ENCODE measurements around the gene WRAP73.

WRAP73 gene

GRCh38 chr1:3652548-3653285 lies 2.8 kb upstream of the WRAP73 start:
- H3K27me3 ChIP-seq (ENCODE audit: low read depth): no peaks in the 10 kb centered on the region
- in situ Hi-C loops (cut with MboI; ENCODE audit: low sequenced_read_pairs): no loop called here
- peak; percentile 49 to 65 for DNase-seq (ENCODE audit: low spot score in 2 of 2)

GRCh38 chr1:3651930-3652547 lies 2.1 kb upstream of the WRAP73 start, which contains the start of gene TP73:
Gene TP73, plus strand, starts transcription at chr1:3652516. Its CDS starts 29,850 bp downstream, at chr1:3682366.
- peak; percentile 47 to 75 for DNase-seq (ENCODE audit: low spot score in 2 of 2)
- in situ Hi-C loops (cut with MboI; ENCODE audit: low sequenced_read_pairs): no loop called here
- Histone ChIP-seq H3K27me3 (ENCODE audit: low read depth) (no peaks in the 10 kb centered on the region), H3K36me3 (replicated peaks) (peaks cover 5% of the 10 kb centered on the region), H3K4me3 (peak within 1 kb of the TSS; percentile 61), H3K4me1 (peaks cover 13% of the 10 kb centered on the region), H3K9me3 (no peaks in the 10 kb centered on the region)

More at GRCh38 chr1:3652548-3653285, 2.8 kb upstream of the WRAP73 start:
- Histone ChIP-seq H3K9me3 (no peaks in the 10 kb centered on the region), H3K36me3 (replicated peaks) (no peaks in the 10 kb centered on the region; the same call in none of the 2 replicates), H3K4me1 (peaks cover 13% of the 10 kb centered on the region), H3K4me3 (peak overlapping the region; percentile 61)

- Histone ChIP-seq H3K27me3 (ENCODE audit: low read depth) (no peaks in the 10 kb centered on the region), H3K9me3 (no peaks in the 10 kb centered on the region), H3K36me3 (replicated peaks) (peaks cover 12% of the 10 kb centered on the region), H3K4me3 (peak overlapping the region; percentile 61), H3K4me1 (peaks cover 13% of the 10 kb centered on the region)
- DNase-seq (ENCODE audit: low spot score in 2 of 2): no peak
- in situ Hi-C loops (cut with MboI; ENCODE audit: low sequenced_read_pairs): no loop called here
Observed at GRCh38 chr1:3651026-3651929, 1.4 kb upstream of the WRAP73 start.

- in situ Hi-C loops (cut with MboI; ENCODE audit: low sequenced_read_pairs): no loop called here
- Histone ChIP-seq H3K27me3 (ENCODE audit: low read depth) (no peaks in the 10 kb centered on the region), H3K4me3 (peak overlapping the region; percentile 85; the same call in 1 of the 2 replicates)
Observed at GRCh38 chr1:3650248-3651025, 534 bp upstream of the WRAP73 start.

GRCh38 chr1:3646596-3646995 lies 3.3 kb downstream of the WRAP73 start:
- H3K9me3 ChIP-seq: no peaks in the 10 kb centered on the region
- H3K36me3 ChIP-seq (replicated peaks): peaks cover 24% of the 10 kb centered on the region
- in situ Hi-C loops (cut with MboI; ENCODE audit: low sequenced_read_pairs): no loop called here
- H3K4me1 ChIP-seq: peaks cover 9% of the 10 kb centered on the region; the same call in 1 of the 2 replicates
- H3K4me3 ChIP-seq: no peak overlapping the region
- H3K27me3 ChIP-seq (ENCODE audit: low read depth): no peaks in the 10 kb centered on the region
- DNase-seq (ENCODE audit: low spot score in 2 of 2): no peak

More at GRCh38 chr1:3650248-3651025, 534 bp upstream of the WRAP73 start:
- Histone ChIP-seq H3K4me1 (peaks cover 13% of the 10 kb centered on the region), H3K36me3 (replicated peaks) (peaks cover 17% of the 10 kb centered on the region), H3K9me3 (no peaks in the 10 kb centered on the region)
- no peak for DNase-seq (ENCODE audit: low spot score in 2 of 2)

GRCh38 chr1:3645666-3646355 lies 4.1 kb downstream of the WRAP73 start:
- H3K36me3 ChIP-seq (replicated peaks): peaks cover 24% of the 10 kb centered on the region
- in situ Hi-C loops (cut with MboI; ENCODE audit: low sequenced_read_pairs): no loop called here
- H3K27me3 ChIP-seq (ENCODE audit: low read depth): no peaks in the 10 kb centered on the region
- no peak overlapping the region for H3K4me3 ChIP-seq
- no peaks in the 10 kb centered on the region for H3K9me3 ChIP-seq
- no peak for DNase-seq (ENCODE audit: low spot score in 2 of 2)
- H3K4me1 ChIP-seq: peaks cover 9% of the 10 kb centered on the region; the same call in 1 of the 2 replicates

GRCh38 chr1:3645247-3645646 lies 4.7 kb downstream of the WRAP73 start:
- Histone ChIP-seq H3K4me1 (peaks cover 9% of the 10 kb centered on the region; the same call in 1 of the 2 replicates), H3K27me3 (ENCODE audit: low read depth) (no peaks in the 10 kb centered on the region), H3K9me3 (no peaks in the 10 kb centered on the region), H3K4me3 (no peak overlapping the region), H3K36me3 (replicated peaks) (peaks cover 24% of the 10 kb centered on the region)
- no peak for DNase-seq (ENCODE audit: low spot score in 2 of 2)
- in situ Hi-C loops (cut with MboI; ENCODE audit: low sequenced_read_pairs): no loop called here

GRCh38 chr1:3644273-3644672 lies 5.6 kb downstream of the WRAP73 start:
- in situ Hi-C loops (cut with MboI; ENCODE audit: low sequenced_read_pairs): no loop called here
- Histone ChIP-seq H3K4me1 (peaks cover 9% of the 10 kb centered on the region; the same call in 1 of the 2 replicates), H3K9me3 (no peaks in the 10 kb centered on the region), H3K4me3 (no peak overlapping the region), H3K27me3 (ENCODE audit: low read depth) (no peaks in the 10 kb centered on the region), H3K36me3 (replicated peaks) (peaks cover 24% of the 10 kb centered on the region)
- DNase-seq (ENCODE audit: low spot score in 2 of 2): no peak

GRCh38 chr1:3642919-3643675 lies 6.8 kb downstream of the WRAP73 start:
- no peaks in the 10 kb centered on the region for H3K9me3 ChIP-seq
- in situ Hi-C loops (cut with MboI; ENCODE audit: low sequenced_read_pairs): no loop called here
- H3K4me3 ChIP-seq: no peak overlapping the region
- H3K27me3 ChIP-seq (ENCODE audit: low read depth): no peaks in the 10 kb centered on the region
- H3K4me1 ChIP-seq: no peaks in the 10 kb centered on the region
- no peak for DNase-seq (ENCODE audit: low spot score in 2 of 2)
- peaks cover 32% of the 10 kb centered on the region for H3K36me3 ChIP-seq (replicated peaks)

GRCh38 chr1:3641816-3642215 lies 8.1 kb downstream of the WRAP73 start:
- no peak for DNase-seq (ENCODE audit: low spot score in 2 of 2)
- in situ Hi-C loops (cut with MboI; ENCODE audit: low sequenced_read_pairs): no loop called here
- Histone ChIP-seq H3K9me3 (no peaks in the 10 kb centered on the region), H3K4me1 (no peaks in the 10 kb centered on the region), H3K36me3 (replicated peaks) (peaks cover 36% of the 10 kb centered on the region), H3K4me3 (no peak overlapping the region), H3K27me3 (ENCODE audit: low read depth) (no peaks in the 10 kb centered on the region)

- no peaks in the 10 kb centered on the region for H3K9me3 ChIP-seq
- no peak overlapping the region for H3K4me3 ChIP-seq
- H3K4me1 ChIP-seq: no peaks in the 10 kb centered on the region
- DNase-seq (ENCODE audit: low spot score in 2 of 2): no peak
- in situ Hi-C loops (cut with MboI; ENCODE audit: low sequenced_read_pairs): no loop called here
- H3K36me3 ChIP-seq (replicated peaks): peaks cover 35% of the 10 kb centered on the region
- H3K27me3 ChIP-seq (ENCODE audit: low read depth): no peaks in the 10 kb centered on the region
Observed at GRCh38 chr1:3641046-3641760, 8.7 kb downstream of the WRAP73 start.

Measured in HAP-1 (cell line).